HG03095 (cell line): ENCODE measurements around the gene CDH5.
"Not testable (repeated sequence)": the region's sequence is repeated elsewhere in the genome, so short reads cannot be mapped to it uniquely, and the experiment has no call there.

Source experiments
- ATAC-seq: cut with Tn5 transposase; IDR thresholded peaks from one replicate; pipeline ENCODE4 v1.9.1; 2021; ENCODE audit warnings: moderate library complexity; ENCODE audit not compliant: unreplicated experiment

Gene CDH5

GRCh38 chr16:66366433-66367299 is at the start of gene CDH5:
Gene CDH5 (plus strand): TSS chr16:66366691. CDS start chr16:66379338, 12,647 bp downstream.
- no peak for ATAC-seq

- no peak for ATAC-seq
Measured at GRCh38 chr16:66318505-66318904, 48.0 kb upstream of the CDH5 start.

- no peak for ATAC-seq
Measured at GRCh38 chr16:66320774-66321173, 45.7 kb upstream of the CDH5 start.

GRCh38 chr16:66322174-66322573 is 44.3 kb upstream of the CDH5 start:
- ATAC-seq = no peak

GRCh38 chr16:66324815-66325515 is 41.5 kb upstream of the CDH5 start:
- ATAC-seq = no peak

GRCh38 chr16:66325717-66326376 is 40.6 kb upstream of the CDH5 start:
- ATAC-seq = no peak

- ATAC-seq = no peak
Measured at GRCh38 chr16:66326991-66327513, 39.4 kb upstream of the CDH5 start.

- ATAC-seq = no peak
Measured at GRCh38 chr16:66328282-66328681, 38.2 kb upstream of the CDH5 start.

- ATAC-seq = not testable (repeated sequence)
Measured at GRCh38 chr16:66331464-66331863, 35.0 kb upstream of the CDH5 start.

GRCh38 chr16:66332634-66333610 is 33.6 kb upstream of the CDH5 start:
- ATAC-seq = no peak

- ATAC-seq = no peak
Measured at GRCh38 chr16:66334853-66335574, 31.5 kb upstream of the CDH5 start.

- no peak for ATAC-seq
Measured at GRCh38 chr16:66335704-66336329, 30.7 kb upstream of the CDH5 start.

GRCh38 chr16:66337463-66338188 is 28.9 kb upstream of the CDH5 start:
- ATAC-seq = no peak

- ATAC-seq = no peak
Measured at GRCh38 chr16:66342294-66342900, 24.1 kb upstream of the CDH5 start.

GRCh38 chr16:66344533-66345145 is 21.9 kb upstream of the CDH5 start:
- ATAC-seq = no peak

GRCh38 chr16:66346221-66346620 is 20.3 kb upstream of the CDH5 start:
- no peak for ATAC-seq

GRCh38 chr16:66352304-66352703 is 14.2 kb upstream of the CDH5 start:
- no peak for ATAC-seq

- no peak for ATAC-seq
Measured at GRCh38 chr16:66353055-66353454, 13.4 kb upstream of the CDH5 start.
